ENCODE results near the gene SUPT4H1.

Gene SUPT4H1

GRCh38 chr17:58338841-58339754 lies 12.9 kb downstream of the SUPT4H1 start:
- DNase-seq: peak; percentile 48

GRCh38 chr17:58338454-58338840 lies 13.6 kb downstream of the SUPT4H1 start:
- no peak for DNase-seq

- DNase-seq: no peak
These were observed 14.2 kb downstream of the SUPT4H1 start for GRCh38 chr17:58337600-58338453.

- DNase-seq: no peak
These were observed 14.8 kb downstream of the SUPT4H1 start for GRCh38 chr17:58337210-58337599.

- no peak for DNase-seq
These were observed 15.4 kb downstream of the SUPT4H1 start for GRCh38 chr17:58336456-58337209.

- DNase-seq: no peak
These were observed 16.1 kb downstream of the SUPT4H1 start for GRCh38 chr17:58335779-58336455.

- DNase-seq: no peak
These were observed 16.8 kb downstream of the SUPT4H1 start for GRCh38 chr17:58335061-58335731.

GRCh38 chr17:58334661-58335060 lies 17.3 kb downstream of the SUPT4H1 start:
- DNase-seq: no peak

GRCh38 chr17:58334256-58334655 lies 17.7 kb downstream of the SUPT4H1 start:
- DNase-seq: no peak

- no peak for DNase-seq
These were observed 18.2 kb downstream of the SUPT4H1 start for GRCh38 chr17:58333736-58334207.

- no peak for DNase-seq
These were observed 18.9 kb downstream of the SUPT4H1 start for GRCh38 chr17:58332778-58333735.

- no peak for DNase-seq
These were observed 19.9 kb downstream of the SUPT4H1 start for GRCh38 chr17:58331815-58332777.

GRCh38 chr17:58330997-58331814 lies 20.8 kb downstream of the SUPT4H1 start:
- DNase-seq: no peak

- DNase-seq: no peak
These were observed 21.4 kb downstream of the SUPT4H1 start for GRCh38 chr17:58330538-58330996.

GRCh38 chr17:58329810-58330537 lies 22.0 kb downstream of the SUPT4H1 start:
- DNase-seq: no peak

- DNase-seq: no peak
These were observed 22.8 kb downstream of the SUPT4H1 start for GRCh38 chr17:58329035-58329809.

All from NCI-H226 (cell line).